ENCODE data around the gene CCDC146.
"Not testable (repeated sequence)": the region's sequence is repeated elsewhere in the genome, so short reads cannot be mapped to it uniquely, and the experiment has no call there.

The CCDC146 gene

GRCh38 chr7:77262316-77262715, 139.9 kb downstream of the CCDC146 start:
- TF ChIP-seq, protein P1, sequence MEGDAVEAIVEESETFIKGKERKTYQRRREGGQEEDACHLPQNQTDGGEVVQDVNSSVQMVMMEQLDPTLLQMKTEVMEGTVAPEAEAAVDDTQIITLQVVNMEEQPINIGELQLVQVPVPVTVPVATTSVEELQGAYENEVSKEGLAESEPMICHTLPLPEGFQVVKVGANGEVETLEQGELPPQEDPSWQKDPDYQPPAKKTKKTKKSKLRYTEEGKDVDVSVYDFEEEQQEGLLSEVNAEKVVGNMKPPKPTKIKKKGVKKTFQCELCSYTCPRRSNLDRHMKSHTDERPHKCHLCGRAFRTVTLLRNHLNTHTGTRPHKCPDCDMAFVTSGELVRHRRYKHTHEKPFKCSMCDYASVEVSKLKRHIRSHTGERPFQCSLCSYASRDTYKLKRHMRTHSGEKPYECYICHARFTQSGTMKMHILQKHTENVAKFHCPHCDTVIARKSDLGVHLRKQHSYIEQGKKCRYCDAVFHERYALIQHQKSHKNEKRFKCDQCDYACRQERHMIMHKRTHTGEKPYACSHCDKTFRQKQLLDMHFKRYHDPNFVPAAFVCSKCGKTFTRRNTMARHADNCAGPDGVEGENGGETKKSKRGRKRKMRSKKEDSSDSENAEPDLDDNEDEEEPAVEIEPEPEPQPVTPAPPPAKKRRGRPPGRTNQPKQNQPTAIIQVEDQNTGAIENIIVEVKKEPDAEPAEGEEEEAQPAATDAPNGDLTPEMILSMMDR (conservative IDR thresholded peaks at IDR 0.05; ENCODE audit: low read depth), result no peak
- POLR2A ChIA-PET (ENCODE audit: low non-redundant PET), result no interaction called here

DNA sequence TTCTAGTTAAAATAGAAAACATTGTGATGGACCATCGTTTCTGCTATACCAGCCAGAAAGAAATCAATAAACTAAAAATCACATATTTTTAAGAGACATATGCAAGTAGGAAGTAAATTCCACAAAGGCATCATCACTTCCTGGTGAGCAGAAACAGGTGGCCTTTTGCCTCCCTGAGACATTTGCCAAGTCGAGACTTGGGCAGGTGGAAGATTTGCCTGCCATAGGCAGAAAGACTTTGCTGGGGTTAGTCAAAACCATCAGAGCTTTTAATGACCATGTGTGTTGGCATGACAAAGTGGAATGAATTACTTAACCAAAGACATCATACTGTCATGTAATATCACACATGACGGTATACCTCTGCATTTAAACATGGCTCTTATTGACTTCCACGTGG, 143.3 kb downstream of the CCDC146 start:
- no peak overlapping the region for H3K27ac ChIP-seq
- ChIA-PET POLR2A (ENCODE audit: low non-redundant PET) (no interaction called here), CTCF (interaction anchor here (1.0 kb wide), 1 partner anchor 17 kb away, joined by 3 read pairs; no protein-coding TSS in a partner anchor)
- TF ChIP-seq, protein P1 (conservative IDR thresholded peaks at IDR 0.05; ENCODE audit: low read depth), result no peak
- no peak for DNase-seq (ENCODE audit: low spot score)

More at GRCh38 chr7:77262316-77262715, 139.9 kb downstream of the CCDC146 start:
- CTCF ChIA-PET, result interaction anchor here (1.1 kb wide), 1 partner anchor 15 kb away, joined by 3 read pairs; no protein-coding TSS in a partner anchor
- DNase-seq (ENCODE audit: low spot score), result no peak
- no peak overlapping the region for H3K27ac ChIP-seq

GRCh38 chr7:77266291-77266794, 143.9 kb downstream of the CCDC146 start:
- POLR2A ChIA-PET (ENCODE audit: low non-redundant PET), result interaction anchor here (0.6 kb wide), 1 partner anchor 44 kb away, joined by 6 read pairs; no protein-coding TSS in a partner anchor
- CTCF ChIA-PET, result no interaction called here
- DNase-seq (ENCODE audit: low spot score), result no peak
- TF ChIP-seq, protein P1 (conservative IDR thresholded peaks at IDR 0.05; ENCODE audit: low read depth), result no peak
- H3K27ac ChIP-seq, result no peak overlapping the region

DNA sequence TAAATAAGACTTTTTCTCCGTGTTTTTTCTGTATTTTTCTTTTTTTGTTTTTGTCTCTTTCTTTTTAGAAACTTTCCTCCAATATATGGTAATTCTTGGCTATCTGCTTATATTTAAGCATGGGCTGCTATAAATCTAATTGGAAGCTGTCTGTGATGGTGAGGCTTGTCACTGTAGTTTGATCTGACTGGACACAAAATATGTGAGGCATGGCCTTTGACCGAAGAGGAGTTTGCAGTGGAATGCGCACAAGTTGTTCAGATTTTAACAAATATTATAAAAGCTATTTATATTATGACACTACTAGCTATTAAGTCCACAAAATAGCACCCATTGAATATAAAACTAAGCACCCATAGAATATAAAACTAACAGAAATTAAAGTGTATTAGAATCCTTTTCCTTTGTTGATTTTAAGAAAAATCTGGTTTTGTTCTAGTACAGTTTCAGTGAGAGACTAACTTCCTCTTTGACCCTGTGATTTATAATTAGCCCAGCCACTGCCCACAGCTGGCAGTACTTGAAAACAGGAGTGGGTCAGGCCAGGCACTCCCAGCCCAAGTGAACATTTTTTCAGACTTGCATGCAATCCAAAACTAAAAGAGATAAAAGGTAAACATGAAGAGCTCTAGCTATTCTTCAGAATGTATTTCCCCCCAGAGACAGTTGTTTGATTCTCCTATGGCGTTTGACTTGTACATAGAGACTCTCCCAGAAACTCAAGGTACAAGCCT, 147.1 kb downstream of the CCDC146 start:
- CTCF ChIA-PET, result no interaction called here
- DNase-seq (ENCODE audit: low spot score), result no peak
- POLR2A ChIA-PET (ENCODE audit: low non-redundant PET), result no interaction called here
- TF ChIP-seq, protein P1 (conservative IDR thresholded peaks at IDR 0.05; ENCODE audit: low read depth), result no peak
- H3K27ac ChIP-seq, result no peak overlapping the region

GRCh38 chr7:77270094-77270480, 147.7 kb downstream of the CCDC146 start:
- POLR2A ChIA-PET (ENCODE audit: low non-redundant PET), result no interaction called here
- TF ChIP-seq, protein P1 (conservative IDR thresholded peaks at IDR 0.05; ENCODE audit: low read depth), result no peak
- H3K27ac ChIP-seq, result no peak overlapping the region
- CTCF ChIA-PET, result no interaction called here
- DNase-seq (ENCODE audit: low spot score), result no peak

DNA sequence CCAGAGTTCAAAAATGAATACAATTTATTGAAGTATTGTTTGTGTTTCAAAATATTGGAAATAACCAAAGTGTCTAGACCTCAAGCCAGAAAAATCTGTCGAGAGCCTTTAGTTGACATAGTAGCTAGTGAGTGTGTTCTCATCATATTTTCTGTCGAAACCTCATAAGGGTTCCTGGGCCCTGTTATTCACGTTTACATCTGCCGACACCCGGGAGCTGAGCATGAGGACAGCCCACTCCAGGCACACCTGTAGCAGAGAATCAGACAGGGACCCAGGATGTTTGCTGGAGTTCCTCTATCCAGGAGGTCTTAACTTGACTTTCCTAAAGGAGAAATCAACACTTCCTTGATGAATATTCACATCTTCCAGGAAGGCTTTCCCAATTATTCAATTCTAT, 149.4 kb downstream of the CCDC146 start:
- no peak overlapping the region for H3K27ac ChIP-seq
- TF ChIP-seq, protein P1 (conservative IDR thresholded peaks at IDR 0.05; ENCODE audit: low read depth), result no peak
- CTCF ChIA-PET, result no interaction called here
- POLR2A ChIA-PET (ENCODE audit: low non-redundant PET), result no interaction called here
- DNase-seq (ENCODE audit: low spot score), result no peak

- CTCF ChIA-PET; POLR2A ChIA-PET (ENCODE audit: low non-redundant PET); H3K27ac ChIP-seq; DNase-seq (ENCODE audit: low spot score): not testable (repeated sequence)
These were observed 153.2 kb downstream of the CCDC146 start for GRCh38 chr7:77275663-77276062.
